Measurements from ENCODE around the gene SLC25A21.

Gene SLC25A21

GRCh38 chr14:36931791-36932190 is 240.6 kb downstream of the SLC25A21 start:
- TF ChIP-seq PRDM10 (tag by site-specific recombination; IDR thresholded peaks at IDR 0.05) = peak; percentile 59
- TF ChIP-seq ZNF664 (tag by site-specific recombination; IDR thresholded peaks at IDR 0.05) = no peak
- Histone ChIP-seq H3K4me1 (ENCODE audit: control insufficient read depth, insufficient read depth, low read length) (peaks cover 57% of the 10 kb centered on the region), H3K4me3 (ENCODE audit: low read depth, low read length) (no peak overlapping the region), H3K27ac (ENCODE audit: extremely low read depth, low read depth, low read length) (no peak overlapping the region), H3K9me3 (ENCODE audit: control insufficient read depth, insufficient read depth, low read depth, low read length) (no peaks in the 10 kb centered on the region), H3K36me3 (ENCODE audit: control insufficient read depth in 2 of 2, insufficient read depth in 1 of 2, low read length in 2 of 2) (no peaks in the 10 kb centered on the region)
- ChIA-PET POLR2A (no interaction called here), CTCF (interaction anchor here (0.5 to 4.1 kb wide), 3 partner anchors 11 to 184 kb away, joined by 4 to 15 read pairs (median 4); no protein-coding TSS in a partner anchor)

- ChIA-PET POLR2A (no interaction called here), CTCF (interaction anchor here (0.6 to 1.2 kb wide), 3 partner anchors 14 to 223 kb away, joined by 3 to 4 read pairs (median 3); no protein-coding TSS in a partner anchor)
- no peak overlapping the region for H3K27ac ChIP-seq (ENCODE audit: extremely low read depth, low read depth, low read length)
- H3K4me1 ChIP-seq (ENCODE audit: control insufficient read depth, insufficient read depth, low read length) = peaks cover 25% of the 10 kb centered on the region
- no peaks in the 10 kb centered on the region for H3K36me3 ChIP-seq (ENCODE audit: control insufficient read depth in 2 of 2, insufficient read depth in 1 of 2, low read length in 2 of 2)
- H3K9me3 ChIP-seq (ENCODE audit: control insufficient read depth, insufficient read depth, low read depth, low read length) = no peaks in the 10 kb centered on the region
- no peak overlapping the region for H3K4me3 ChIP-seq (ENCODE audit: low read depth, low read length)
- TF ChIP-seq REST (tag by site-specific recombination; IDR thresholded peaks at IDR 0.05) (no peak), KLF7 (tag by site-specific recombination; IDR thresholded peaks at IDR 0.05; ENCODE audit: borderline replicate concordance) (no peak), ZNF302 (tag by site-specific recombination; IDR thresholded peaks at IDR 0.05; ENCODE audit: low read depth) (no peak), ZNF510 (tag by site-specific recombination; IDR thresholded peaks at IDR 0.05; ENCODE audit: insufficient replicate concordance) (no peak), ZBTB17 (tag by site-specific recombination; IDR thresholded peaks at IDR 0.05) (peak; percentile 76), PRDM6 (tag by site-specific recombination; IDR thresholded peaks at IDR 0.05) (peak; percentile 54; the same call in 1 of the 2 replicates), BCL11A (tag by site-specific recombination; IDR thresholded peaks at IDR 0.05; ENCODE audit: low read depth) (no peak), ZNF544 (tag by site-specific recombination; IDR thresholded peaks at IDR 0.05) (no peak), IKZF3 (tag by site-specific recombination; IDR thresholded peaks at IDR 0.05) (no peak; the same call in 1 of the 2 replicates), ZIC2 (tag by site-specific recombination; IDR thresholded peaks at IDR 0.05) (peak; percentile 16; the same call in 1 of the 2 replicates), ZNF423 (tag by site-specific recombination; IDR thresholded peaks at IDR 0.05) (0 out of 2 replicates have a peak, but pooled peaks have one; percentile 28), ZBTB44 (tag by site-specific recombination; IDR thresholded peaks at IDR 0.05) (no peak), CTCF (tag by site-specific recombination; IDR thresholded peaks at IDR 0.05) (no peak)
These were observed 244.0 kb downstream of the SLC25A21 start for GRCh38 chr14:36928432-36928831.
